Tibial artery (tissue), 4 donors: ENCODE measurements around the gene TRIM24.

Source experiments
- DNase-seq, 2 donors: peaks; one replicate each; pipeline ENCODE4 v3.0.0-alpha.2; 2019
- H3K27ac ChIP-seq, 2 donors: fragments of 200-600 bp; sonication (generic) in 1 of 2; 1 replicate in 1 of 2; 2 replicates in 1 of 2; pipeline ENCODE4 v1.5.1; 2018 to 2019; ENCODE audit warnings: mild to moderate bottlenecking in 1 of 2
- H3K27me3 ChIP-seq, 2 donors: fragments of 200-600 bp; sonication (generic) in 1 of 2; one replicate each; pipeline versions ENCODE4 v1.5.1 to v1.6.0; 2016 to 2019
- H3K36me3 ChIP-seq, 3 donors: fragments of 200-600 bp; sonication (generic) in 2 of 3; one replicate each; pipeline ENCODE4 v1.5.1; 2016 to 2019; ENCODE audit warnings: mild to moderate bottlenecking in 2 of 3
- H3K4me1 ChIP-seq, 4 donors: fragments of 200-600 bp; sonication (generic) in 2 of 4; 1 replicate in 3 of 4; 2 replicates in 1 of 4; pipeline ENCODE4 v1.5.1; 2016 to 2019
- H3K4me3 ChIP-seq, 2 donors: fragments of 200-600 bp; sonication (generic) in 1 of 2; 1 replicate in 1 of 2; 2 replicates in 1 of 2; pipeline ENCODE4 v1.5.1; 2018 to 2019; ENCODE audit warnings: mild to moderate bottlenecking in 2 of 2
- H3K9me3 ChIP-seq, 3 donors: fragments of 200-600 bp; sonication (generic) in 1 of 3; one replicate each; pipeline ENCODE4 v1.5.1; 2016 to 2019
- intact Hi-C: fragments of 100-400 bp; cut with DNase I; formaldehyde crosslinking; loops from one replicate; pipeline ENCODE4 v1.15.0; 2023; ENCODE audit warnings: low total_unique reads
- TF ChIP-seq, protein P1 (sequence below), 2 experiments: fragments of 200-600 bp in 1 of 2; fragments of 450-650 bp in 1 of 2; IDR thresholded peaks; one replicate each; pipeline ENCODE4 v1.5.1; 2017 to 2019; ENCODE audit warnings: antibody characterized with exemption in 2 of 2, mild to moderate bottlenecking in 1 of 2, moderate library complexity in 1 of 2

Gene TRIM24

DNA sequence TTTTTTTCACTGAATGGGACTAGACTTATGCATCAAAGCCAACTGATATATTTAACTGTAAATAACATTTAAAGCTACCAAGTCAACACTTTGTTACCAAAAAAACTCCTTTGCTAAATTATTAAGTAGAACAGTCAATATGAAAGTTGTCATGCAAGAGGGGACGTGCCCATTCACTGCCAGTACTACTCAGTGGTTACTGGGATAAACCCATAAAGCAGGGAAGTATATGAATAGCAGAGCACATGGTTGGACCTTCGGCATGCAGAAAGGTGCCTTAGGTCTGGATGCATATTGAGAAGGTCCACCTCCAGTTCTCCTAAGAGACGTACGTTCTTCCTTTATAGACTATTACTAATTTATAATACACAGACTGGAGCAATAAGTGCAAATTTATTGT lies 121.0 kb downstream of the TRIM24 start:
- intact Hi-C loops: no loop called here
- Histone ChIP-seq H3K27ac (no peak overlapping the region), H3K36me3 (peaks cover 53 to 86% (median 71%) of the 10 kb centered on the region in 3 donors)

DNA sequence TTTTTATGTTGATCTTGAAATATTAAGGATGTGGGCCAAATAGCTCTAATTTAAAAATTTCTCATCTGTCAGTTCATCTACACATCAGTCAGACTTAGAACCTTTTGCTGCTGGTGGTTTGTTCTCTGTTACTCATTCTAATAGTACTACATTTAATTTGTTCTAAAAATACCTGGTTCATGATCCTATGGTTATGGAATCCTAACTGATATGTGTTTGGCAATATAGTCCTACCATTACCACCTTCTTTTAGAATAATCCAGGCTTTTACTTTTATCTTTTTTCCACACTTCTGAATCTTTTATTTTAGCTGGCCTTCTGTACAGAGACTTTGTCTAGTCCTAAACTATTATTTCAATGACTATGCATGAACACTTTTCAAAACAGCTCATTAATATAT lies 124.2 kb downstream of the TRIM24 start:
- no peak overlapping the region for H3K4me3 ChIP-seq
- H3K36me3 ChIP-seq: peaks cover 40 to 61% (median 55%) of the 10 kb centered on the region in 3 donors
- H3K4me1 ChIP-seq: no peaks in the 10 kb centered on the region
- no peak overlapping the region for H3K27ac ChIP-seq
- no peaks in the 10 kb centered on the region for H3K27me3 ChIP-seq
- no peak for DNase-seq
- intact Hi-C loops: no loop called here
- no peaks in the 10 kb centered on the region for H3K9me3 ChIP-seq
- TF ChIP-seq, protein P1, sequence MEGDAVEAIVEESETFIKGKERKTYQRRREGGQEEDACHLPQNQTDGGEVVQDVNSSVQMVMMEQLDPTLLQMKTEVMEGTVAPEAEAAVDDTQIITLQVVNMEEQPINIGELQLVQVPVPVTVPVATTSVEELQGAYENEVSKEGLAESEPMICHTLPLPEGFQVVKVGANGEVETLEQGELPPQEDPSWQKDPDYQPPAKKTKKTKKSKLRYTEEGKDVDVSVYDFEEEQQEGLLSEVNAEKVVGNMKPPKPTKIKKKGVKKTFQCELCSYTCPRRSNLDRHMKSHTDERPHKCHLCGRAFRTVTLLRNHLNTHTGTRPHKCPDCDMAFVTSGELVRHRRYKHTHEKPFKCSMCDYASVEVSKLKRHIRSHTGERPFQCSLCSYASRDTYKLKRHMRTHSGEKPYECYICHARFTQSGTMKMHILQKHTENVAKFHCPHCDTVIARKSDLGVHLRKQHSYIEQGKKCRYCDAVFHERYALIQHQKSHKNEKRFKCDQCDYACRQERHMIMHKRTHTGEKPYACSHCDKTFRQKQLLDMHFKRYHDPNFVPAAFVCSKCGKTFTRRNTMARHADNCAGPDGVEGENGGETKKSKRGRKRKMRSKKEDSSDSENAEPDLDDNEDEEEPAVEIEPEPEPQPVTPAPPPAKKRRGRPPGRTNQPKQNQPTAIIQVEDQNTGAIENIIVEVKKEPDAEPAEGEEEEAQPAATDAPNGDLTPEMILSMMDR (IDR thresholded peaks at IDR 0.05): no peak

More for the DNA sequence above, 121.0 kb downstream of the TRIM24 start:
- no peak overlapping the region for H3K4me3 ChIP-seq
- H3K9me3 ChIP-seq: no peaks in the 10 kb centered on the region
- no peaks in the 10 kb centered on the region for H3K4me1 ChIP-seq
- no peak for DNase-seq
- H3K27me3 ChIP-seq: no peaks in the 10 kb centered on the region
- TF ChIP-seq, protein P1 (IDR thresholded peaks at IDR 0.05): no peak

DNA sequence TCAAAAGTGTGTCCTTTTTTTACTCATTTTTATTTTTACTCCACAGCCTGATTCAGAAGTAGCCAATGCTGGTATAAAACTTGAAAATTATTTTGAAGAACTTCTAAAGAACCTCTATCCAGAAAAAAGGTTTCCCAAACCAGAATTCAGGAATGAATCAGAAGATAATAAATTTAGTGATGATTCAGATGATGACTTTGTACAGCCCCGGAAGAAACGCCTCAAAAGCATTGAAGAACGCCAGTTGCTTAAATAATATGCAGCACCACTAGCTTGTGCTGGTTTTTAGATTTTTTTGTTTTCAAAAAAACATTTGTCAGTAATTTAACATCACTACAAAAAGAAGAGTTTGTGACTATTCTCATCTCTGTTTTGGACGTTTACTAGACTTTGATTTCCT lies 124.6 kb downstream of the TRIM24 start:
- no peak for DNase-seq
- peaks cover 36 to 56% (median 51%) of the 10 kb centered on the region in 3 donors for H3K36me3 ChIP-seq
- TF ChIP-seq, protein P1 (IDR thresholded peaks at IDR 0.05): no peak

DNA sequence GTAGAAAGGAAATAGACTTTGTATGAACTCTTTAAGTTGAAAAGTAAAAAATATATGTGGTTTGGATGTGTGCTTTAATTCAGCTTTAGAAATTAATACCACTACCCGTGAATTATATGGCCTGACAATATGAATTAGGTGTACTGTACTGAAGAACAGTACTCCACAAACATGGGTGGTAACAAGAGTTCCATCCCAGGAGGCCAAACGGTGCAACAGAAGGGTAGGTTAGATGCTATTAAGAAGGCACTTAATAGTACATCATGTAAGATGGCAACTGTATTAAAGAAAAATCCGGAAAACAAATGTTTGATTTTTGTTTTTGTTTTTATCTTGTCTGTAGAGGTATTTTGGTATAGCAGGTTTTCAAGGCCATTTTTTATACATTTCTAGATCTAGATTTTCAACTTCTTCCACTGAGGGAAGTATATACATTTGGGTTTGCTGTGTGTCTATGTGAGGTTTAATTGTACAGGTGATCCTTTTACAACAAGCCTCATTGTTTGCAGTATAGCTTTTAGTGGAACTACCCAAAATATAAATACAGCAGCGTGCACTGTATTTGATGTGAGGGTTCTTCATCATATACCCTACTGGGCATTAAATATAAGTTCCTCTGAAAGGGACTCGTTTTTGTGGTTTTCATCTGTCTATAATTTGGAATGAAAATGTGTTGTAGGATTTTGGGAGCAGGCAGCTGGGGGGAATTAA lies 125.4 kb downstream of the TRIM24 start:
- intact Hi-C loops: no loop called here
- Histone ChIP-seq H3K27me3 (no peaks in the 10 kb centered on the region), H3K4me1 (no peaks in the 10 kb centered on the region), H3K9me3 (no peaks in the 10 kb centered on the region), H3K36me3 (peaks cover 28 to 49% (median 44%) of the 10 kb centered on the region in 3 donors), H3K4me3 (no peak overlapping the region), H3K27ac (no peak overlapping the region)
- DNase-seq: no peak
- TF ChIP-seq, protein P1 (IDR thresholded peaks at IDR 0.05): no peak

More for the DNA sequence above, 124.6 kb downstream of the TRIM24 start:
- no peaks in the 10 kb centered on the region for H3K9me3 ChIP-seq
- no peaks in the 10 kb centered on the region for H3K4me1 ChIP-seq
- H3K27me3 ChIP-seq: no peaks in the 10 kb centered on the region
- H3K4me3 ChIP-seq: no peak overlapping the region
- intact Hi-C loops: no loop called here
- H3K27ac ChIP-seq: no peak overlapping the region

DNA sequence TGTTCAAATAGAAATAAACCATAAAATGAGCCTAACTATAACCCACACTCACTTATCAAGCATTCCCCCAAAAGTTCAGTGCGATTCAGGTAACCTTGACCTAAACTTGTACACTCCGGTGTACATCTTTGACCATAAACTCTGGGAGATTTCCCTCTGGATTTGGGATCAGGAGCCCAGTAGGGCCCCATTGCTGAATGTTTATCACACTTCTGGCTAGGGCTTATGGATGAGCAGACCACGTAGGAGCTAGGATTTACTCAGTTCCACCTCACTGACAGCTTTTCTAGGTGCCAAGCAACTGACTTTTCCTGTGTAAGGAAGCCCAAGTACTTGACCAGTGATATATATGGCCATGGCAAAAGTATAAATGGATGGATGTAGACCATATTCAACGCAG lies 127.4 kb downstream of the TRIM24 start:
- TF ChIP-seq, protein P1 (IDR thresholded peaks at IDR 0.05): no peak
- intact Hi-C loops: no loop called here
- Histone ChIP-seq H3K27ac (no peak overlapping the region), H3K27me3 (no peaks in the 10 kb centered on the region), H3K36me3 (peaks cover 18 to 29% (median 26%) of the 10 kb centered on the region in 3 donors), H3K4me3 (no peak overlapping the region), H3K9me3 (no peaks in the 10 kb centered on the region), H3K4me1 (no peaks in the 10 kb centered on the region)
- no peak for DNase-seq
